GM10248 (cell line): ENCODE data around the gene DHCR7.

Experiments used
- CTCF ChIA-PET: fragments of 300-600 bp; sonication (Branson Sonifier 250); formaldehyde crosslinking; extraction: SDS; loops from one replicate; lab custom pipeline; 2021; ENCODE audit warnings: antibody characterized with exemption; lab: Yijun Ruan, JAX
- POLR2A ChIA-PET: fragments of 350-650 bp; sonication (Branson Sonifier 250); formaldehyde crosslinking; extraction: SDS; loops from one replicate; lab custom pipeline; 2020; ENCODE audit warnings: antibody characterized with exemption; lab: Yijun Ruan, JAX
- DNase-seq: peaks from one replicate; pipeline ENCODE4 v3.0.0; 2012; ENCODE audit errors: extremely low spot score
- CTCF ChIP-seq: IDR thresholded peaks from 2 replicates; pipeline ENCODE4 v1.5.1; 2012; ENCODE audit warnings: mild to moderate bottlenecking, low read depth; ENCODE audit errors: extremely low read depth, missing control alignments, control extremely low read depth

The DHCR7 gene

GRCh38 chr11:71437399-71437798 lies 10.8 kb downstream of the DHCR7 start:
- no peak for TF ChIP-seq CTCF
- POLR2A ChIA-PET, result no interaction called here
- CTCF ChIA-PET, result interaction anchor here (1.0 to 2.4 kb wide), 4 partner anchors 10 to 142 kb away, joined by 3 to 9 read pairs (median 5); partner anchors contain the start of gene DHCR7

GRCh38 chr11:71436861-71437260 lies 11.3 kb downstream of the DHCR7 start:
- CTCF ChIA-PET, result interaction anchor here (1.3 to 2.4 kb wide), 3 partner anchors 11 to 143 kb away, joined by 3 to 9 read pairs (median 6); partner anchors contain the start of gene DHCR7

More at GRCh38 chr11:71437399-71437798, 10.8 kb downstream of the DHCR7 start:
- DNase-seq, result no peak

GRCh38 chr11:71435278-71435951 lies 12.8 kb downstream of the DHCR7 start:
- POLR2A ChIA-PET, result no interaction called here
- DNase-seq, result no peak
- CTCF ChIA-PET, result no interaction called here
- TF ChIP-seq CTCF, result no peak

More at GRCh38 chr11:71436861-71437260, 11.3 kb downstream of the DHCR7 start:
- TF ChIP-seq CTCF, result no peak
- DNase-seq, result no peak
- POLR2A ChIA-PET, result no interaction called here

- POLR2A ChIA-PET, result no interaction called here
- CTCF ChIA-PET, result no interaction called here
- no peak for TF ChIP-seq CTCF
- DNase-seq, result no peak
Observed at GRCh38 chr11:71434576-71435130, 13.5 kb downstream of the DHCR7 start.

- TF ChIP-seq CTCF, result no peak
- no peak for DNase-seq
- ChIA-PET POLR2A (no interaction called here), CTCF (interaction anchor here (1.3 to 1.7 kb wide), 2 partner anchors 9 to 13 kb away, joined by 5 to 6 read pairs; no protein-coding TSS in a partner anchor)
Observed at GRCh38 chr11:71433648-71434450, 14.3 kb downstream of the DHCR7 start.
